HL-60 (cell line): Measurements from ENCODE around the gene TSHZ2.

Experiments used
- DNase-seq, 2 experiments: peaks; one replicate each; pipeline ENCODE4 v3.0.0-alpha.2; 2010 to 2020; ENCODE audit warnings: low read depth in 1 of 2, low spot score in 1 of 2
- H3K27ac ChIP-seq: fragments of 250-450 bp; sonication (Bioruptor Pico); replicated peaks from 2 replicates; pipeline ENCODE4 v1.5.1; 2020; ENCODE audit warnings: mild to moderate bottlenecking, moderate library complexity
- H3K27me3 ChIP-seq: fragments of 250-450 bp; sonication (Bioruptor Pico); 2 replicates; pipeline ENCODE4 v1.5.1; 2021; ENCODE audit warnings: mild to moderate bottlenecking, moderate library complexity; ENCODE audit not compliant: insufficient read depth, poor library complexity, severe bottlenecking
- H3K4me3 ChIP-seq: replicated peaks from 2 replicates; pipeline ENCODE4 v1.5.1; 2011; ENCODE audit warnings: mild to moderate bottlenecking, control low read depth, low read length; ENCODE audit not compliant: insufficient read depth
- GABPA ChIP-seq: IDR thresholded peaks from 2 replicates; pipeline ENCODE4 v1.6.1; 2012; ENCODE audit warnings: low read depth
- POLR2AphosphoS5 ChIP-seq: IDR thresholded peaks from 2 replicates; pipeline ENCODE4 v1.6.1; 2012; ENCODE audit warnings: low read depth
- SPI1 ChIP-seq: IDR thresholded peaks from 2 replicates; pipeline ENCODE4 v1.6.1; 2012; ENCODE audit warnings: low read depth, mild to moderate bottlenecking, borderline replicate concordance
- TF ChIP-seq, protein P1 (sequence below): IDR thresholded peaks from 2 replicates; pipeline ENCODE4 v1.6.1; 2012; ENCODE audit warnings: low read depth; ENCODE audit not compliant: insufficient replicate concordance
- TF ChIP-seq, protein P2 (sequence below): IDR thresholded peaks from one replicate; pipeline ENCODE4 v1.5.1; 2011; ENCODE audit warnings: low read length, control low read depth, inconsistent platforms; ENCODE audit not compliant: insufficient read depth

TSHZ2 gene

DNA sequence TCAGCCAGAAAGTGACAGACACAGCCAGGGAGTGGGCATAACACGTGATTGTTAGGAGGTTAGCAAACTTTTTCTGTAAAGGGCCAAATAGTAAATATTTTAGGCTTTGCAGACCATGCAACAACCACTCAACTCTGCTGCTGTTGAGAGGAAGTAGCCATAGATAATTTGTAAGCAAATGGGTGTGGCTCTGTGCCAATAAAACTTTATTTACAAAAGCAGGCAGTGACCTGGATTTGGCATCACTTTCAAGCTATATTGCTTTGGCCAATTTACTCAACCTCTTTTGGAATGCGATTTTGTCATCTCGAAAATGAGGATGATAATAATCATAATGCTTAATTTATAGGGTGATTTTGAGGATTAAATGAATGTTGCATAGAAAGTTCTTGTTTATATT, 152.6 kb downstream of the TSHZ2 start:
- TF ChIP-seq POLR2AphosphoS5 (no peak), SPI1 (no peak), GABPA (no peak)
- TF ChIP-seq, protein P1, sequence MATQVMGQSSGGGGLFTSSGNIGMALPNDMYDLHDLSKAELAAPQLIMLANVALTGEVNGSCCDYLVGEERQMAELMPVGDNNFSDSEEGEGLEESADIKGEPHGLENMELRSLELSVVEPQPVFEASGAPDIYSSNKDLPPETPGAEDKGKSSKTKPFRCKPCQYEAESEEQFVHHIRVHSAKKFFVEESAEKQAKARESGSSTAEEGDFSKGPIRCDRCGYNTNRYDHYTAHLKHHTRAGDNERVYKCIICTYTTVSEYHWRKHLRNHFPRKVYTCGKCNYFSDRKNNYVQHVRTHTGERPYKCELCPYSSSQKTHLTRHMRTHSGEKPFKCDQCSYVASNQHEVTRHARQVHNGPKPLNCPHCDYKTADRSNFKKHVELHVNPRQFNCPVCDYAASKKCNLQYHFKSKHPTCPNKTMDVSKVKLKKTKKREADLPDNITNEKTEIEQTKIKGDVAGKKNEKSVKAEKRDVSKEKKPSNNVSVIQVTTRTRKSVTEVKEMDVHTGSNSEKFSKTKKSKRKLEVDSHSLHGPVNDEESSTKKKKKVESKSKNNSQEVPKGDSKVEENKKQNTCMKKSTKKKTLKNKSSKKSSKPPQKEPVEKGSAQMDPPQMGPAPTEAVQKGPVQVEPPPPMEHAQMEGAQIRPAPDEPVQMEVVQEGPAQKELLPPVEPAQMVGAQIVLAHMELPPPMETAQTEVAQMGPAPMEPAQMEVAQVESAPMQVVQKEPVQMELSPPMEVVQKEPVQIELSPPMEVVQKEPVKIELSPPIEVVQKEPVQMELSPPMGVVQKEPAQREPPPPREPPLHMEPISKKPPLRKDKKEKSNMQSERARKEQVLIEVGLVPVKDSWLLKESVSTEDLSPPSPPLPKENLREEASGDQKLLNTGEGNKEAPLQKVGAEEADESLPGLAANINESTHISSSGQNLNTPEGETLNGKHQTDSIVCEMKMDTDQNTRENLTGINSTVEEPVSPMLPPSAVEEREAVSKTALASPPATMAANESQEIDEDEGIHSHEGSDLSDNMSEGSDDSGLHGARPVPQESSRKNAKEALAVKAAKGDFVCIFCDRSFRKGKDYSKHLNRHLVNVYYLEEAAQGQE: no peak
- TF ChIP-seq, protein P2, sequence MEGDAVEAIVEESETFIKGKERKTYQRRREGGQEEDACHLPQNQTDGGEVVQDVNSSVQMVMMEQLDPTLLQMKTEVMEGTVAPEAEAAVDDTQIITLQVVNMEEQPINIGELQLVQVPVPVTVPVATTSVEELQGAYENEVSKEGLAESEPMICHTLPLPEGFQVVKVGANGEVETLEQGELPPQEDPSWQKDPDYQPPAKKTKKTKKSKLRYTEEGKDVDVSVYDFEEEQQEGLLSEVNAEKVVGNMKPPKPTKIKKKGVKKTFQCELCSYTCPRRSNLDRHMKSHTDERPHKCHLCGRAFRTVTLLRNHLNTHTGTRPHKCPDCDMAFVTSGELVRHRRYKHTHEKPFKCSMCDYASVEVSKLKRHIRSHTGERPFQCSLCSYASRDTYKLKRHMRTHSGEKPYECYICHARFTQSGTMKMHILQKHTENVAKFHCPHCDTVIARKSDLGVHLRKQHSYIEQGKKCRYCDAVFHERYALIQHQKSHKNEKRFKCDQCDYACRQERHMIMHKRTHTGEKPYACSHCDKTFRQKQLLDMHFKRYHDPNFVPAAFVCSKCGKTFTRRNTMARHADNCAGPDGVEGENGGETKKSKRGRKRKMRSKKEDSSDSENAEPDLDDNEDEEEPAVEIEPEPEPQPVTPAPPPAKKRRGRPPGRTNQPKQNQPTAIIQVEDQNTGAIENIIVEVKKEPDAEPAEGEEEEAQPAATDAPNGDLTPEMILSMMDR: no peak
- Histone ChIP-seq H3K27me3 (no peaks in the 10 kb centered on the region), H3K4me3 (no peak overlapping the region), H3K27ac (no peak overlapping the region)
- DNase-seq: no peak

DNA sequence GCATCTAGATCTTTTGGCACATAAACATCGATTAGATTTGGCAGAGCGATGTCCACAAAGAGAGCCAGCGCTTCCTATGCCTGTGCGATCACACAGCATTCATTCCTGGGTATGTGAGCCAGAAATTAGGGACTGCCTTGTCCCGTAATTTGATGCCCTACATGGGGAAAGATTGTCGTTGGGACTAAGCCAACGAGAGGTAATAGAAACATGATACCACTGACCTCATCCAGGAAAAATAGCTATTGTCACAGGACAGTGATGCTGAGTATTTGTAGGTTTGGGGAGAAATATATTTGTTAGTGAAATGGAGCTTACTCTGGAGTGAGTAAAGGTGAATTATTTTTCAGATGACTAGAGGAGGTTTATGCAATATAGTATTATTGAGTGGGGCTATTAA, 154.0 kb downstream of the TSHZ2 start:
- DNase-seq: no peak
- no peaks in the 10 kb centered on the region for H3K27me3 ChIP-seq
- TF ChIP-seq, protein P1: no peak
- TF ChIP-seq SPI1 (no peak), POLR2AphosphoS5 (no peak), GABPA (no peak)
- TF ChIP-seq, protein P2: no peak

DNA sequence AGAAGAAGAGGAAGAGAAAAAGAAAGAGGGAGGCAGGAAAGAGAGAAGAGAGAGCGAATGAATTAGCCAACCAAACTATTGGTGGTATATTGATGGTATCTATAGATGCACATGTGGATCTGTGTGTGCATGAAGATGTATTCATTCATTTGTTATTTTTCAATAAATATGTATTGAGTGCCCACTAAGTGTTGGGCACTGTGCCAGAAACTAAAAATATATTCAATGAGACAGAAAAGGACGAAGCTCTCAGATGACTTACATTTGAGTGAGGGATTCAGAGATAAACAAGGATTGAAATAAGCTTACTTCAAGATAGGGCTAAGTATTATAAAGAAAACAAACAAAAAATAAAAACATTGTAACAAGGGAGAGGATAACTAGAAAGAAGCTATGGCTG, 154.9 kb downstream of the TSHZ2 start:
- Histone ChIP-seq H3K27ac (no peak overlapping the region), H3K4me3 (no peak overlapping the region), H3K27me3 (no peaks in the 10 kb centered on the region)
- TF ChIP-seq GABPA (no peak), SPI1 (no peak), POLR2AphosphoS5 (no peak)
- TF ChIP-seq, protein P2: no peak
- TF ChIP-seq, protein P1: no peak
- DNase-seq: no peak

More for the DNA sequence above, 154.0 kb downstream of the TSHZ2 start:
- no peak overlapping the region for H3K4me3 ChIP-seq
- H3K27ac ChIP-seq: no peak overlapping the region
